Measurements from ENCODE around the gene IFI6. TPM values are rescaled to one million over a fixed set of nuclear protein-coding genes. Genes with fewer than 3 reads are reported as not detected.

IFI6 gene
- total and polyA plus RNA-seq, 2 of the 8 experiments (the other 6 are each of a cell fraction or from before 2014, with no cell fraction given), result 6.1 to 13.2 TPM

DNA sequence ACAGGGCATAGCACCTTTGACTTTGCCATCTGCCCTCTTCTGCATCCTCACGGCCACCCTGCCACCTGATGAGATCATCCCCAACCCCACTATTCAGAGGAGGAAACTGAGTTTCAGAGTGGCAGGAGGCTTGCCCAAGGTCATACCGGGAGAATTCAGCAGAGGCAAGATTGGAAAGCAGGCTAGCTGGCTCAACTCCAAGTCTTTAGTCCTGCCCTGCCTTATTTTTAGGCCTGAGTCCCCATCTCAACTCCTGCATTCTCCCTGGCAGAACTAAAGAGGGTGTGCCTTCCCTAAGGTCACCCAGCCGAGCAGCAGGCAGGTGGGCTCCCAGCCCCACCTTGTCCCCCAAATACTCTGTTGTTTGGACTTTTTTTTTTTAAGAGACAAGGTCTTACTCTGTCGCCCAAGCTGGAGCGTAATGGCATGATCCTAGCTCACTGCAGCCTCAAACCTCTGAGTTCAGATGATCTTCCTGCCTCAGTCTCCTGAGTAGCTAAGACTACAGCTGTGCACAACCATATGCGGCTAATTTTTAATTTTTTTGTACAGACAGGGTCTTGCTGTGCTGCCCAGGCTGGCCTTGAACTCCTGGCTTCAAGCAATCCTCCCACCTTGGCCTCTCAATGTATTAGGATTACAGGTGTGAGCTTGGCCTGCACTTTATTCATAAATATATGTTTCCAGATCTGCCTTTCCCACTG lies 23.2 kb downstream of the IFI6 start:
- no peaks in the 10 kb centered on the region for H4K20me1 ChIP-seq (replicated peaks in 1 of 2; ENCODE audit: control insufficient read depth in 1 of 2, insufficient read depth in 2 of 2, low read length in 2 of 2)
- no peak overlapping the region for H3K4ac ChIP-seq (replicated peaks; ENCODE audit: insufficient read length, low read depth, low read length)
- 0 out of 2 replicates have a peak overlapping the region, but pooled peaks have one; percentile 8 for H2AK5ac ChIP-seq (ENCODE audit: low read depth, low read length)
- DNase-seq (ENCODE audit: low read depth in 1 of 2, low spot score in 2 of 2) (no peak), FAIRE-seq (no peak)
- no peak overlapping the region for H3K18ac ChIP-seq (ENCODE audit: extremely low read depth, low read length)
- CTCF ChIA-PET (ENCODE audit: partially characterized antibody), result interaction anchor here (0.8 to 6.2 kb wide), 8 partner anchors 10 to 291 kb away, joined by 3 to 47 read pairs (median 8); partner anchors contain the start of gene IFI6
- no peak overlapping the region for H3K4me3 ChIP-seq (ENCODE audit: extremely low read depth in 1 of 4, insufficient read depth in 2 of 4, low read depth in 3 of 4, low read length in 4 of 4)
- 93% methylated on average over 6 of the region's 6 CpGs; no CpG with 5 or more reads in 1 of the 2 experiments for WGBS, 2 experiments (ENCODE audit: extremely low coverage in 1 of 2, insufficient coverage in 1 of 2, insufficient read length in 1 of 2, insufficient replicate concordance in 2 of 2, low coverage in 1 of 2, low lambda C conversion rate in 2 of 2, missing lambda C conversion rate in 1 of 2)
- no peak overlapping the region for H4K5ac ChIP-seq (ENCODE audit: insufficient read length, low read depth, low read length)
- H3K9ac ChIP-seq (replicated peaks in 1 of 4; ENCODE audit: extremely low read depth in 1 of 4, low read depth in 3 of 4, low read length in 3 of 4), result no peak overlapping the region
- no peak overlapping the region for H2BK120ac ChIP-seq (replicated peaks; ENCODE audit: low read depth, low read length)
- no peak overlapping the region for H3K4me2 ChIP-seq (ENCODE audit: insufficient read depth in 1 of 2, low read depth in 2 of 2, low read length in 2 of 2)
- no peaks in the 10 kb centered on the region for H3K79me2 ChIP-seq (ENCODE audit: control insufficient read depth in 1 of 2, insufficient read depth in 2 of 2, low read length in 2 of 2)
- no peak overlapping the region for H4K8ac ChIP-seq (ENCODE audit: extremely low read depth, insufficient read depth, low read length)
- H2BK20ac ChIP-seq (ENCODE audit: low read length), result peak overlapping the region; percentile 77; the same call in 1 of the 2 replicates
- no peaks in the 10 kb centered on the region for H3K79me1 ChIP-seq (ENCODE audit: low read depth, low read length)
- H4K91ac ChIP-seq (replicated peaks; ENCODE audit: insufficient read length, low read length), result no peak overlapping the region
- POLR2A ChIA-PET (ENCODE audit: partially characterized antibody), result no interaction called here
- no peak overlapping the region for H3K56ac ChIP-seq (replicated peaks; ENCODE audit: insufficient read length, low read depth, low read length)
- H2BK15ac ChIP-seq (ENCODE audit: low read length), result peak overlapping the region; percentile 53; the same call in 1 of the 2 replicates
- no peak overlapping the region for H3K27ac ChIP-seq (ENCODE audit: low read depth, low read length)
- H3K4me1 ChIP-seq (replicated peaks in 1 of 4; ENCODE audit: control insufficient read depth in 3 of 4, insufficient read depth in 4 of 4, low read length in 3 of 4), result peaks cover 6 to 10% (median 8%) of the 10 kb centered on the region in 4 experiments
- H3K23me2 ChIP-seq (ENCODE audit: low read depth, low read length), result no peaks in the 10 kb centered on the region
- TF ChIP-seq HDAC2 (IDR thresholded peaks at IDR 0.05; ENCODE audit: borderline replicate concordance in 1 of 2, low read depth in 2 of 2, low read length in 2 of 2) (no peak), SUZ12 (IDR thresholded peaks at IDR 0.05; ENCODE audit: low read length) (no peak), TAF1 (IDR thresholded peaks at IDR 0.05; ENCODE audit: low read depth, low read length) (no peak), MAFK (IDR thresholded peaks at IDR 0.05; ENCODE audit: low read depth, low read length) (no peak), YY1 (IDR thresholded peaks at IDR 0.05; ENCODE audit: low read depth, low read length) (no peak), GABPA (IDR thresholded peaks at IDR 0.05; ENCODE audit: borderline replicate concordance, insufficient read depth, low read length) (no peak), CBX8 (IDR thresholded peaks at IDR 0.05; ENCODE audit: borderline replicate concordance, low read depth, low read length) (no peak), CBX5 (IDR thresholded peaks at IDR 0.05; ENCODE audit: low read depth, low read length) (no peak), EGR1 (IDR thresholded peaks at IDR 0.05; ENCODE audit: borderline replicate concordance, low read depth, low read length) (no peak), SRF (IDR thresholded peaks at IDR 0.05; ENCODE audit: low read depth, low read length) (no peak), TCF12 (IDR thresholded peaks at IDR 0.05; ENCODE audit: low read depth, low read length) (no peak), TEAD4 (IDR thresholded peaks at IDR 0.05; ENCODE audit: low read depth, low read length) (no peak), ASH2L (IDR thresholded peaks at IDR 0.05; ENCODE audit: low read length) (no peak), HDAC6 (IDR thresholded peaks at IDR 0.05; ENCODE audit: low read depth, low read length) (no peak)
- H2AFZ ChIP-seq (ENCODE audit: low read length), result no peak overlapping the region
- no peaks in the 10 kb centered on the region for H3K27me3 ChIP-seq (replicated peaks in 1 of 4; ENCODE audit: control insufficient read depth in 3 of 4, extremely low read depth in 1 of 4, insufficient read depth in 3 of 4, low read length in 3 of 4)
- no peaks in the 10 kb centered on the region for H3K36me3 ChIP-seq (ENCODE audit: control insufficient read depth in 2 of 4, insufficient read depth in 4 of 4, low read length in 3 of 4)
- no peak overlapping the region for H3K14ac ChIP-seq (ENCODE audit: insufficient read length)
- H3K23ac ChIP-seq (ENCODE audit: insufficient read length), result no peak overlapping the region
- no peaks in the 10 kb centered on the region for H3K9me3 ChIP-seq (ENCODE audit: insufficient read depth in 2 of 2, low read depth in 1 of 2, low read length in 1 of 2)
- 0 out of 2 replicates have a peak overlapping the region, but pooled peaks have one; percentile 14 for H2BK12ac ChIP-seq (ENCODE audit: low read depth, low read length)
- no peak overlapping the region; the same call in 1 of the 2 replicates for H2BK5ac ChIP-seq (ENCODE audit: low read depth, low read length)

Measured in H1 (cell line).